ENCODE results near the gene MCC. TPM values are rescaled to one million over a fixed set of nuclear protein-coding genes. Genes with fewer than 3 reads are reported as not detected.

MCC gene
- total RNA-seq, 1 experiment from 2014 or later = 0.41 TPM

DNA sequence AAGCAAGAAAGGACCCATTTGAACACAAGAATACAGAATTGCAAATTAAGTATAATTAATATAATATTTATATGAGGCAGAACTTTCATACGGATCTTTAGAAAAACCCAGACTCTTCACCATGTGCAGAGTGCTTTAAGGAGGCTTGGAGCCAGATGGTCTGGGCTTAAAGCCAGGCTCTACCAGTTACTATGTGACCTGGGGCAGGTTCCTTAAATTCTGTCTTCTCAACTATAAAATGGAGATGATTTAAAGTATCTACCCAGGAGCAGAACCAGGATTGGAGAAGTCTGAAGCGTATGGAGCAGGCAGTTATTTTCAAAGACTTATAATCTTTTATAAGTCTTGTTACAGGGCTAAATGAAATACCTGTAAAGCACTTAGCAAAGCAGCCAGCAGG lies 255.6 kb downstream of the MCC start:
- H3K36me3 ChIP-seq (ENCODE audit: control insufficient read depth, insufficient read depth, low read length) = no peaks in the 10 kb centered on the region
- intact Hi-C loops (cut with micrococcal nuclease; ENCODE audit: unreplicated experiment) (no loop called here), in situ Hi-C loops (cut with HindIII; ENCODE audit: low pct_unique_long_range_greater_than_20kb, low sequenced_read_pairs) (no loop called here)
- peaks cover 9% of the 10 kb centered on the region for H3K27me3 ChIP-seq (ENCODE audit: control insufficient read depth, insufficient read depth, low read length)
- DNase-seq (ENCODE audit: low read depth, low spot score) (no peak), ATAC-seq (no peak)
- H3K9me3 ChIP-seq (ENCODE audit: control insufficient read depth, insufficient read depth, low read depth, low read length) = no peaks in the 10 kb centered on the region
- CTCF ChIA-PET = no interaction called here
- H3K4me1 ChIP-seq (ENCODE audit: control insufficient read depth, insufficient read depth, low read length) = no peaks in the 10 kb centered on the region
- TF ChIP-seq TCF7L2 (IDR thresholded peaks at IDR 0.05; ENCODE audit: low read depth, low read length) (no peak), POLR2AphosphoS5 (IDR thresholded peaks at IDR 0.05; ENCODE audit: low read depth, low read length) (no peak), SIN3A (IDR thresholded peaks at IDR 0.05; ENCODE audit: borderline replicate concordance, insufficient read depth, low read depth, low read length) (no peak)
- TF ChIP-seq, protein P1, sequence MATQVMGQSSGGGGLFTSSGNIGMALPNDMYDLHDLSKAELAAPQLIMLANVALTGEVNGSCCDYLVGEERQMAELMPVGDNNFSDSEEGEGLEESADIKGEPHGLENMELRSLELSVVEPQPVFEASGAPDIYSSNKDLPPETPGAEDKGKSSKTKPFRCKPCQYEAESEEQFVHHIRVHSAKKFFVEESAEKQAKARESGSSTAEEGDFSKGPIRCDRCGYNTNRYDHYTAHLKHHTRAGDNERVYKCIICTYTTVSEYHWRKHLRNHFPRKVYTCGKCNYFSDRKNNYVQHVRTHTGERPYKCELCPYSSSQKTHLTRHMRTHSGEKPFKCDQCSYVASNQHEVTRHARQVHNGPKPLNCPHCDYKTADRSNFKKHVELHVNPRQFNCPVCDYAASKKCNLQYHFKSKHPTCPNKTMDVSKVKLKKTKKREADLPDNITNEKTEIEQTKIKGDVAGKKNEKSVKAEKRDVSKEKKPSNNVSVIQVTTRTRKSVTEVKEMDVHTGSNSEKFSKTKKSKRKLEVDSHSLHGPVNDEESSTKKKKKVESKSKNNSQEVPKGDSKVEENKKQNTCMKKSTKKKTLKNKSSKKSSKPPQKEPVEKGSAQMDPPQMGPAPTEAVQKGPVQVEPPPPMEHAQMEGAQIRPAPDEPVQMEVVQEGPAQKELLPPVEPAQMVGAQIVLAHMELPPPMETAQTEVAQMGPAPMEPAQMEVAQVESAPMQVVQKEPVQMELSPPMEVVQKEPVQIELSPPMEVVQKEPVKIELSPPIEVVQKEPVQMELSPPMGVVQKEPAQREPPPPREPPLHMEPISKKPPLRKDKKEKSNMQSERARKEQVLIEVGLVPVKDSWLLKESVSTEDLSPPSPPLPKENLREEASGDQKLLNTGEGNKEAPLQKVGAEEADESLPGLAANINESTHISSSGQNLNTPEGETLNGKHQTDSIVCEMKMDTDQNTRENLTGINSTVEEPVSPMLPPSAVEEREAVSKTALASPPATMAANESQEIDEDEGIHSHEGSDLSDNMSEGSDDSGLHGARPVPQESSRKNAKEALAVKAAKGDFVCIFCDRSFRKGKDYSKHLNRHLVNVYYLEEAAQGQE (IDR thresholded peaks at IDR 0.05; ENCODE audit: insufficient read depth in 1 of 2, low read depth in 2 of 2, low read length in 1 of 2) = no peak
- TF ChIP-seq, protein P2, sequence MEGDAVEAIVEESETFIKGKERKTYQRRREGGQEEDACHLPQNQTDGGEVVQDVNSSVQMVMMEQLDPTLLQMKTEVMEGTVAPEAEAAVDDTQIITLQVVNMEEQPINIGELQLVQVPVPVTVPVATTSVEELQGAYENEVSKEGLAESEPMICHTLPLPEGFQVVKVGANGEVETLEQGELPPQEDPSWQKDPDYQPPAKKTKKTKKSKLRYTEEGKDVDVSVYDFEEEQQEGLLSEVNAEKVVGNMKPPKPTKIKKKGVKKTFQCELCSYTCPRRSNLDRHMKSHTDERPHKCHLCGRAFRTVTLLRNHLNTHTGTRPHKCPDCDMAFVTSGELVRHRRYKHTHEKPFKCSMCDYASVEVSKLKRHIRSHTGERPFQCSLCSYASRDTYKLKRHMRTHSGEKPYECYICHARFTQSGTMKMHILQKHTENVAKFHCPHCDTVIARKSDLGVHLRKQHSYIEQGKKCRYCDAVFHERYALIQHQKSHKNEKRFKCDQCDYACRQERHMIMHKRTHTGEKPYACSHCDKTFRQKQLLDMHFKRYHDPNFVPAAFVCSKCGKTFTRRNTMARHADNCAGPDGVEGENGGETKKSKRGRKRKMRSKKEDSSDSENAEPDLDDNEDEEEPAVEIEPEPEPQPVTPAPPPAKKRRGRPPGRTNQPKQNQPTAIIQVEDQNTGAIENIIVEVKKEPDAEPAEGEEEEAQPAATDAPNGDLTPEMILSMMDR (IDR thresholded peaks at IDR 0.05) = no peak
- H3K27ac ChIP-seq (ENCODE audit: low read length) = no peak overlapping the region
- BruUV-seq (replicated peaks) = no TSS peak
- H3K4me3 ChIP-seq (ENCODE audit: low read depth in 2 of 2, low read length in 2 of 2) = no peak overlapping the region
- POLR2A ChIA-PET = no interaction called here

DNA sequence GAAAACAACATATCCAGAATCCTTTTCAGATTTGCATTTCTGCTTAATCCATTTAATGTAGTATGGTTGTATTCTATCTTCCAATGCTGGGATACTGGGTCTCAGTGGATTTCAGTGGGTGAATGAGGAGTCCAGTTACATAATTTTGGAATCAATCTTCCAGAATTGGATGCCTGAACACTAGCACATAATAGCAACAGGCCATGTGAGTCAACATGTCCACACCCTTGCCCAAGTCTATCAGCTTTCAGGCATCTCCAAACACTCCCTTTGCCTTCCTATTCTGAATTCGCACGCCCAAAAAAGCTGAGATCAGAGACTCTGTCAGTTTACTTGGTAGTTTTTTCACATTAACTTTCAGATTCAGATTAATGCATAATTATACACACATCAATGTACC lies 256.0 kb downstream of the MCC start:
- no peak overlapping the region for H3K27ac ChIP-seq (ENCODE audit: low read length)

More for the DNA sequence above, 256.0 kb downstream of the MCC start:
- ATAC-seq (no peak), DNase-seq (ENCODE audit: low read depth, low spot score) (no peak)
- CTCF ChIA-PET = no interaction called here
- H3K27me3 ChIP-seq (ENCODE audit: control insufficient read depth, insufficient read depth, low read length) = peaks cover 9% of the 10 kb centered on the region
- in situ Hi-C loops (cut with HindIII; ENCODE audit: low pct_unique_long_range_greater_than_20kb, low sequenced_read_pairs) = no loop called here
- no TSS peak for BruUV-seq (replicated peaks)
- POLR2A ChIA-PET = no interaction called here
- TF ChIP-seq, protein P1 (IDR thresholded peaks at IDR 0.05; ENCODE audit: insufficient read depth in 1 of 2, low read depth in 2 of 2, low read length in 1 of 2) = no peak
- TF ChIP-seq TCF7L2 (IDR thresholded peaks at IDR 0.05; ENCODE audit: low read depth, low read length) = no peak
- TF ChIP-seq SIN3A (IDR thresholded peaks at IDR 0.05; ENCODE audit: borderline replicate concordance, insufficient read depth, low read depth, low read length) = no peak
- TF ChIP-seq, protein P2 (IDR thresholded peaks at IDR 0.05) = no peak
- TF ChIP-seq POLR2AphosphoS5 (IDR thresholded peaks at IDR 0.05; ENCODE audit: low read depth, low read length) = no peak
- intact Hi-C loops (cut with micrococcal nuclease; ENCODE audit: unreplicated experiment) = no loop called here
- no peak overlapping the region for H3K4me3 ChIP-seq (ENCODE audit: low read depth in 2 of 2, low read length in 2 of 2)
- no peaks in the 10 kb centered on the region for H3K9me3 ChIP-seq (ENCODE audit: control insufficient read depth, insufficient read depth, low read depth, low read length)
- H3K4me1 ChIP-seq (ENCODE audit: control insufficient read depth, insufficient read depth, low read length) = no peaks in the 10 kb centered on the region
- no peaks in the 10 kb centered on the region for H3K36me3 ChIP-seq (ENCODE audit: control insufficient read depth, insufficient read depth, low read length)

All from Panc1 (cell line).